ENCODE results near the gene MT1E. TPM values are rescaled to one million over a fixed set of nuclear protein-coding genes. Genes with fewer than 3 reads are reported as not detected.
"Not testable (repeated sequence)": the region's sequence is repeated elsewhere in the genome, so short reads cannot be mapped to it uniquely, and the experiment has no call there.

The MT1E gene
- total RNA-seq, 6 experiments from 2014 or later, result 192 to 469 (median 458) TPM

- Mint-ChIP-seq H3K4me1 (ENCODE audit: low read depth) (peaks cover 15% of the 10 kb centered on the region), H3K27me3 (ENCODE audit: insufficient read depth) (peaks cover 69% of the 10 kb centered on the region), H3K9me3 (no peaks in the 10 kb centered on the region), H3K36me3 (ENCODE audit: low read depth) (0 out of 2 replicates have a peak, but pooled peaks cover 3% of the 10 kb centered on the region), H3K27ac (no peak overlapping the region), H3K4me3 (peak overlapping the region; percentile 42)
- no peak for DNase-seq
- TF ChIP-seq CTCF (IDR thresholded peaks at IDR 0.05), result no peak
Measured at GRCh38 chr16:56662357-56663354, 37.1 kb downstream of the MT1E start.

GRCh38 chr16:56664506-56664905, 38.9 kb downstream of the MT1E start:
- no peak overlapping the region for H3K27ac Mint-ChIP-seq
- peaks cover 7% of the 10 kb centered on the region for H3K4me1 Mint-ChIP-seq (ENCODE audit: low read depth)
- no peak for TF ChIP-seq CTCF (IDR thresholded peaks at IDR 0.05)
- no peaks in the 10 kb centered on the region for H3K9me3 Mint-ChIP-seq
- peaks cover 71% of the 10 kb centered on the region for H3K27me3 Mint-ChIP-seq (ENCODE audit: insufficient read depth)
- no peaks in the 10 kb centered on the region; the same call in 1 of the 2 replicates for H3K36me3 Mint-ChIP-seq (ENCODE audit: low read depth)
- H3K4me3 Mint-ChIP-seq, result no peak overlapping the region
- DNase-seq, result no peak

GRCh38 chr16:56665286-56666261, 40.0 kb downstream of the MT1E start:
- not testable (repeated sequence) for H3K36me3 Mint-ChIP-seq (ENCODE audit: low read depth); DNase-seq; H3K9me3 Mint-ChIP-seq; H3K4me3 Mint-ChIP-seq; H3K27ac Mint-ChIP-seq
- Mint-ChIP-seq H3K27me3 (ENCODE audit: insufficient read depth) (peaks cover 78% of the 10 kb centered on the region), H3K4me1 (ENCODE audit: low read depth) (peaks cover 11% of the 10 kb centered on the region)

GRCh38 chr16:56667581-56668571, 42.3 kb downstream of the MT1E start, which contains the start of gene MT1G:
TSS of gene MT1G (minus strand) at chr16:56668065. CDS start at chr16:56667993, 72 bp downstream.
- H3K36me3 Mint-ChIP-seq (ENCODE audit: low read depth), result no peaks in the 10 kb centered on the region; the same call in 1 of the 2 replicates
- H3K27me3 Mint-ChIP-seq (ENCODE audit: insufficient read depth), result peaks cover 70% of the 10 kb centered on the region
- H3K9me3 Mint-ChIP-seq, result no peaks in the 10 kb centered on the region
- H3K4me3 Mint-ChIP-seq, result peak within 1 kb of the TSS; percentile 34; the same call in 1 of the 2 replicates
- TF ChIP-seq CTCF (IDR thresholded peaks at IDR 0.05), result no peak
- no peak for DNase-seq
- H3K4me1 Mint-ChIP-seq (ENCODE audit: low read depth), result 0 out of 2 replicates have a peak, but pooled peaks cover 4% of the 10 kb centered on the region
- no peak within 1 kb of the TSS for H3K27ac Mint-ChIP-seq
